Ascending aorta (tissue), 2 donors: ENCODE data around the gene CD93. TPM values are rescaled to one million over a fixed set of nuclear protein-coding genes. Genes with fewer than 3 reads are reported as not detected.

Experiments used
- DNase-seq, 2 donors: peaks; one replicate each; pipeline ENCODE4 v3.0.0-alpha.2; 2019; ENCODE audit warnings: low spot score in 2 of 2
- H3K27ac ChIP-seq, 2 donors: fragments of 200-600 bp; sonication (generic); one replicate each; pipeline ENCODE4 v1.5.1; 2016 to 2017; ENCODE audit warnings: mild to moderate bottlenecking in 1 of 2
- H3K27me3 ChIP-seq: fragments of 200-600 bp; sonication (generic); one replicate; pipeline ENCODE4 v1.5.1; 2017
- H3K36me3 ChIP-seq, 2 donors: fragments of 200-600 bp; sonication (generic); one replicate each; pipeline ENCODE4 v1.5.1; 2016
- H3K4me1 ChIP-seq, 2 donors: fragments of 200-600 bp; sonication (generic); one replicate each; pipeline ENCODE4 v1.5.1; 2016 to 2017; ENCODE audit warnings: mild to moderate bottlenecking in 1 of 2
- H3K4me3 ChIP-seq, 2 donors: fragments of 200-600 bp; sonication (generic); one replicate each; pipeline ENCODE4 v1.5.1; 2016 to 2017; ENCODE audit warnings: mild to moderate bottlenecking in 1 of 2
- H3K9me3 ChIP-seq, 2 donors: fragments of 200-600 bp; sonication (generic); one replicate each; pipeline ENCODE4 v1.5.1; 2016
- CTCF ChIP-seq, 3 experiments: fragments of 200-600 bp in 2 of 3; fragments of 450-650 bp in 1 of 3; sonication (generic) in 2 of 3; IDR thresholded peaks; one replicate each; pipeline ENCODE4 v1.5.1; 2016 to 2019; ENCODE audit warnings: antibody characterized with exemption in 3 of 3, mild to moderate bottlenecking in 1 of 3, moderate library complexity in 1 of 3
- intact Hi-C: fragments of 100-400 bp; cut with DNase I; formaldehyde crosslinking; loops from one replicate; pipeline ENCODE4 v1.15.1; 2023
- total RNA-seq: library from RNA; depleted of rRNA; stranded (reverse); fragments of >200 nt; gene quantifications from one replicate; pipeline ENCODE4 v1.1.0, GENCODE V29; 2016

The CD93 gene
- total RNA-seq, 1 donor from 2014 or later: 206 TPM

- intact Hi-C loops: no loop called here
- no peak for DNase-seq
- H3K9me3 ChIP-seq: no peaks in the 10 kb centered on the region
- no peaks in the 10 kb centered on the region for H3K27me3 ChIP-seq
- no peak overlapping the region for H3K27ac ChIP-seq
- TF ChIP-seq CTCF (IDR thresholded peaks at IDR 0.05): no peak
- no peaks in the 10 kb centered on the region for H3K36me3 ChIP-seq
- H3K4me1 ChIP-seq: peaks cover 0 to 6% of the 10 kb centered on the region in 2 donors
- no peak overlapping the region for H3K4me3 ChIP-seq
These were observed 10.0 kb upstream of the CD93 start for GRCh38 chr20:23096097-23096496.

- H3K36me3 ChIP-seq: no peaks in the 10 kb centered on the region
- H3K4me3 ChIP-seq: no peak overlapping the region
- no peak for DNase-seq
- no peaks in the 10 kb centered on the region for H3K27me3 ChIP-seq
- H3K9me3 ChIP-seq: no peaks in the 10 kb centered on the region
- no peak overlapping the region for H3K27ac ChIP-seq
- intact Hi-C loops: no loop called here
- peaks cover 0 to 6% of the 10 kb centered on the region in 2 donors for H3K4me1 ChIP-seq
- TF ChIP-seq CTCF (IDR thresholded peaks at IDR 0.05): no peak
These were observed 9.4 kb upstream of the CD93 start for GRCh38 chr20:23095499-23095898.

GRCh38 chr20:23094927-23095326 is 8.8 kb upstream of the CD93 start:
- DNase-seq: no peak
- Histone ChIP-seq H3K9me3 (no peaks in the 10 kb centered on the region), H3K27me3 (no peaks in the 10 kb centered on the region), H3K27ac (no peak overlapping the region), H3K4me3 (no peak overlapping the region), H3K4me1 (peaks cover 0 to 6% of the 10 kb centered on the region in 2 donors), H3K36me3 (no peaks in the 10 kb centered on the region)
- TF ChIP-seq CTCF (IDR thresholded peaks at IDR 0.05): no peak
- intact Hi-C loops: no loop called here

- no peak for DNase-seq
- no peak overlapping the region for H3K27ac ChIP-seq
- H3K4me3 ChIP-seq: no peak overlapping the region
- no peak for TF ChIP-seq CTCF (IDR thresholded peaks at IDR 0.05)
- no peaks in the 10 kb centered on the region for H3K36me3 ChIP-seq
- peaks cover 0 to 6% of the 10 kb centered on the region in 2 donors for H3K4me1 ChIP-seq
- intact Hi-C loops: no loop called here
- H3K27me3 ChIP-seq: no peaks in the 10 kb centered on the region
- no peaks in the 10 kb centered on the region for H3K9me3 ChIP-seq
These were observed 8.2 kb upstream of the CD93 start for GRCh38 chr20:23094213-23094896.

GRCh38 chr20:23093613-23094012 is 7.5 kb upstream of the CD93 start:
- no peak overlapping the region for H3K27ac ChIP-seq
- peaks cover 0 to 6% of the 10 kb centered on the region in 2 donors for H3K4me1 ChIP-seq
- no peaks in the 10 kb centered on the region for H3K9me3 ChIP-seq
- no peak for TF ChIP-seq CTCF (IDR thresholded peaks at IDR 0.05)
- no peaks in the 10 kb centered on the region for H3K36me3 ChIP-seq
- DNase-seq: no peak
- no peaks in the 10 kb centered on the region for H3K27me3 ChIP-seq
- intact Hi-C loops: no loop called here
- no peak overlapping the region for H3K4me3 ChIP-seq
